NCI-H226 (cell line): ENCODE data around the gene KDM3B.
"Not testable (repeated sequence)": the region's sequence is repeated elsewhere in the genome, so short reads cannot be mapped to it uniquely, and the experiment has no call there.

Experiments used
- DNase-seq: peaks from one replicate; pipeline ENCODE4 v3.0.0-alpha.2; 2015

Gene KDM3B

GRCh38 chr5:138352071-138352721, at the start of gene KDM3B:
TSS of gene KDM3B (plus strand) at chr5:138352685. CDS start at chr5:138352796, 111 bp downstream.
- DNase-seq: peak; percentile 71

DNA sequence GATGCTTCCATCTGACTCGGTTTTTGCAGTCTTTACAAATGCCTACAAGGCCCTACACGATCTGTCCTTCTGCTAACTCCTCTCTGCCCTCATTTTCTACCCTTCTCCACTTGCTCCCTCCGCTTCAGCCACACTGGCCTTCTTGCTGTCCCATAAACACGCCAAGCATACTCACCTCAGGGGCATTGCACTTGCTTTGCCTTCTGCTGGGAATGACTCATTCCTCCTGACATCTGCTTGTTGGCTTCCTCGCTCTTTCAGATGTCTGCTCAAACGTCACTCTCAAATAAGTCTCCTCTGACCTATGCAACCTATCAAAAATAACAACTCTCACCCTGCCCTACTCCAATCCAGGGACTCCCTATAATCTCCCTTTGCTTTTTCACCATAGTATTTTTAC, 49.1 kb upstream of the KDM3B start:
- DNase-seq: no peak

DNA sequence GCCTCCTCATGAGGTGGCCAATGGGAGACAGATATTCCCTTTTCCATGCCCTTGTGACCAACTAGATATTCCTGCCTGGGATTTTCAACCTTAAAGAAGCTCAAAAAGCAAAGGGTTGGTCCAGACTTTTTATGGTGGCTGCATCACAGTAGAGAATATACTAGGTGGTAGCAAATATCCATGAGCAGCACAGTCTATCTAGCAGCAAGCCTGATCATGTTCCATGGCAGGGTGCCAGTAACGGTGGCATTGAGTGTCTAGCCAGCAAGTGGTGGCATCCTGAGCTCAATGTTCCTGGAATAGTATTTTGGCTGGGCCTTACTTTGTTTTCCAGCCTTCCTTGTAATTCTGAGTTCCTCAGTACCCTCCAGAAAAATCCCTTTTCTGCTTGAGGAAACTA, 46.7 kb upstream of the KDM3B start:
- DNase-seq: no peak

DNA sequence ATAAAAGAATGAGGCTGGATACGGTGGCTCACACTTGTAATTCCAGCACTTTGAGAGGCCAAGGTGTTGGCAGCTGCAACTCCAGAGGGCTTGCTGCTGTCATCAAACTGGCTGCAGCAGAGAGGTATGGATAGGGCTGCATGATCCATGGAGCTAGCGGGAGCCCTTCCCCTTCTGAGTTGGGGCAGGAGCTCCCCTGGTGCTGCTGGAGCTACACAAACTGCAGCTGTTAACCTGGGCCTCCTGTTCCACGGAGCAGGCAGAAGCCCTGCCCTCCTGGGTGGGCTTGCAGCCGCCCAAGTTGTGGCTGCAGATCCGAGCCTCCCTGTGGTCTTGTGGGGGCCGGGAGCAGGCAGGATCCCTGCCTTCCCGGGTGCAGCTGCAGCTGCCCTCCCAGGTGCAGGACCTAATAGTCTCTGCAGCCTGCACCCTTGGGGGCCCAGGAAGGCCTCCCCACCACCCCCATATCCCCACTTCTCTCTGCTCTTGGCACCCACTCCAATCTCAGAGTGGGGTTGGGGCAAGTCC, 36.7 kb upstream of the KDM3B start:
- no peak for DNase-seq

GRCh38 chr5:138316355-138316754, 36.1 kb upstream of the KDM3B start:
- DNase-seq: no peak

DNA sequence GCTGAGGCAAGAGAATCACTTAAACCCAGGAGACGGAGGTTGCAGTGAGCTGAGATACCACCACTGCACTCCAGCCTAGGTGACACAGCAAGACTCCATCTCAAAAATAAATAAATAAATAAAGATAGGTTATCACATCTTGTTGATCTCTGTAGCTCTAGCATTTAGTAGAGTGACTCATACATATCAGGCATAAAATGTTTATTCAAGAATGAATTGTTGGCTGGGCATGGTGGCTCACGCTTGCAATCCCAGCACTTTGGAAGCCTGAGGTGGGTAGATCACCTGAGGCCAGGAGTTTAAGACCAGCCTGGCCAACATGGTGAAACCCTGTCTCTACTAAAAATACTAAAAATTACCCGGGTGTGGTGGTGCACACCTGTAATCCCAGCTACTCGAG, 34.3 kb upstream of the KDM3B start:
- not testable (repeated sequence) for DNase-seq

- no peak for DNase-seq
Observed at GRCh38 chr5:138330813-138331448, 21.6 kb upstream of the KDM3B start.

GRCh38 chr5:138331449-138332368, 20.8 kb upstream of the KDM3B start, which contains the start of gene CDC25C:
TSS of gene CDC25C (minus strand) at chr5:138331804. CDS start at chr5:138331180, 624 bp downstream.
- peak; percentile 100 for DNase-seq

GRCh38 chr5:138334867-138335447, 17.5 kb upstream of the KDM3B start:
- DNase-seq: peak; percentile 29

- peak; percentile 65 for DNase-seq
Observed at GRCh38 chr5:138336952-138337684, 15.4 kb upstream of the KDM3B start.

- peak; percentile 84 for DNase-seq
Observed at GRCh38 chr5:138337685-138338410, 14.6 kb upstream of the KDM3B start, which contains the start of gene FAM53C. TSS of gene FAM53C (plus strand) at chr5:138338266. CDS start at chr5:138341336, 3,070 bp downstream.

DNA sequence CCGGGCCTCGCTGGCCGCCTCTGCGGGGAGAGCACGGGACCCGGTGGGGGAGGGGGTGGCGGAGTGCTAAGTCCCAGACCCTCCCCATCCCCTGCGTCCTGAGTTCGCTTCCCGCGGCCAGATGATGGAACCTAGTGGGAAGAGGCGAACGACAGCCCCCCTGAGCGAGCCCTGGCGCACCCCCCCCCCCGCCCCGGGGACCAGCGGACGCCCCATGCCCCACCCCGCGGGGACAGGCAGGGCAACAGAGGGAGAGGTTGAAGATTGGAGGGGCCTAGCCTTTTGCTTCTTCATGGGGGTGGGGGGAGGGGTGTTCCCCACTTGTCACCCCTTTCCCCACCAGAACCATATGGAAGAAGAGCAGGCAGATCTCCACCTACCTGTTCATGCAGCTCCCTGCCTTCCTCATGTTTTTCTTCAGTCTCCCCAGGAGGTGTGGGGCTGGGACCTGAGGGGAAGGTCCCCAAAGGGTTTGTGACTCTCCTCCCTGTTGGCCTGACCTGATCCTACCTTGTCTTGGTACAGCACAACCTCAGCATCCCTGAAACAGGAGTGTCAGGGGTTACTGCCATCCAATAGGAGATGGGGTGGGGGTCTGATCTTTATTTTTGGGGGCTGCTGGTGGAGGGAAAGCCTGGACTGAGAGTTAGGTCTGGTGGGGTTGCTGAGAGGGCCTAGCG, 13.9 kb upstream of the KDM3B start:
- DNase-seq: no peak

- no peak for DNase-seq
Observed at GRCh38 chr5:138339091-138339456, 13.4 kb upstream of the KDM3B start.

- DNase-seq: no peak
Observed at GRCh38 chr5:138339464-138339863, 13.0 kb upstream of the KDM3B start.

DNA sequence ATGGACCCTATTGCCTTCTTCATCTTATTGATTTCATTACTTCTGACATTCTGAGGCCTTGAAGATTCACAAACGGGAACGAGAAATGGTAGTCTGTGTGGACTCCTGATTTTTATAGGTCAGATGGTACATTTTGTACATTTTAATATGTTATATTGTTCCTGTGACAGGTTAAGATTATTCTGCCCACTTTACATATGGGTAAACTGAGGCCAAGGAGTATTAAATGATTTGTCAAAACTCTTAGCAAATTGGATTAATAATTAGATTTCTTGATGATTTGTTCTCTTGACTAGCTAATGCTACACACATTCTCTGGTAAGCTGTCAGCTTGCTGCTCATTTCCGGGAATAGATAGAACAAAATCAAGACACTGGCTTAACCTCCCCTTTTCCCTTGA, 12.5 kb upstream of the KDM3B start:
- DNase-seq: no peak

DNA sequence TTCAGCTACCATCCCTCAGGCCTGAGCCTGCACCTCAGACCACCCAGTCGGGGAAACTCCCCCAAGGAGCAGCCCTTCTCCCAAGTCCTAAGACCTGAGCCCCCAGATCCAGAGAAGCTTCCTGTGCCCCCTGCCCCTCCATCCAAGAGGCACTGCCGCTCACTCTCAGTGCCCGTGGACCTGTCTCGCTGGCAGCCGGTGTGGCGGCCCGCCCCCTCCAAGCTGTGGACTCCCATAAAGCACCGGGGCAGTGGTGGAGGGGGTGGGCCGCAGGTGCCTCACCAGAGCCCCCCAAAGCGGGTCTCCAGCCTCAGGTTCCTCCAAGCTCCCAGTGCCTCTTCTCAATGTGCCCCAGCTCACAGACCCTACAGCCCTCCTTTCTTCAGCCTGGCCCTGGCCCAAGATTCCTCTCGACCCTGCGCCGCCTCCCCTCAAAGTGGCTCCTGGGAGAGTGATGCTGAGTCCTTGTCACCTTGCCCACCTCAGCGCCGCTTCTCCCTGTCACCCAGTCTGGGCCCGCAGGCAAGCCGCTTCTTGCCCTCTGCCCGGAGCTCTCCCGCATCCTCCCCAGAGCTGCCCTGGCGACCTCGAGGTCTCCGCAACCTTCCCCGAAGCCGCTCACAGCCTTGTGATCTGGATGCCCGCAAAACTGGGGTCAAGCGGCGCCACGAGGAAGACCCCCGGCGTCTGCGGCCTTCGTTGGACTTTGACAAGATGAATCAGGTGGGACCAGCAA, 7.4 kb upstream of the KDM3B start:
- DNase-seq: no peak

DNA sequence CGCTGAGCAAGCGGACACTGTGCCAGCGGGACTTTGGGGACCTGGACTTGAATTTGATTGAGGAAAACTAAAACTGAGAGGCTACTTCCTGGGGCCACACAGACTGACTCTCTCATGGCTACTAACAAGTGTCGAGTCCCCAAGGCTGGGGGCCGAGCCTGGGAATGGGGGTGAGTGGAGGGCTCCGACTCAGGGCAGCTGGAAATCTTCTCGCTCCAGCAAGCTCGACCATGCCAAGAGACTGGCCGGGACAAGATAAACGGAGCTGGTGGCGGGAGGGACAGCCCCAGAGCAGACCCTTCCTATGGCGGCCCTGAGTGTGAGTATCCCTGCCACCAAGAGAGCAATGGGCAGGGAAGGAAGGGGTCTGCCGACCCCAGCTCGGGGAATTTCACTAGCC, 5.6 kb upstream of the KDM3B start:
- DNase-seq: no peak

GRCh38 chr5:138349852-138350562, 2.5 kb upstream of the KDM3B start:
- DNase-seq: peak; percentile 22

- no peak for DNase-seq
Observed at GRCh38 chr5:138350563-138350890, 2.0 kb upstream of the KDM3B start.

GRCh38 chr5:138351056-138351455, 1.4 kb upstream of the KDM3B start:
- DNase-seq: peak; percentile 74
